T-helper 22 cell (primary cell): ENCODE measurements around the gene FAM83F.

ENCODE experiments used
- DNase-seq: peaks from one replicate; pipeline ENCODE4 v3.0.0-alpha.2; 2020; ENCODE audit warnings: low read depth

FAM83F gene

GRCh38 chr22:39994566-39995392, at the start of gene FAM83F:
TSS of gene FAM83F (plus strand) at chr22:39994954. CDS start at chr22:39995043, 89 bp downstream.
- peak; percentile 9 for DNase-seq

GRCh38 chr22:39946126-39946502, 48.6 kb upstream of the FAM83F start:
- no peak for DNase-seq

- no peak for DNase-seq
Observed at GRCh38 chr22:39946503-39947219, 48.1 kb upstream of the FAM83F start.

GRCh38 chr22:39947220-39948216, 47.2 kb upstream of the FAM83F start:
- DNase-seq = no peak

GRCh38 chr22:39949964-39950737, 44.6 kb upstream of the FAM83F start:
- no peak for DNase-seq

GRCh38 chr22:39951603-39952293, 43.0 kb upstream of the FAM83F start:
- DNase-seq = peak; percentile 29

- DNase-seq = no peak
Observed at GRCh38 chr22:39952347-39952746, 42.4 kb upstream of the FAM83F start.

- no peak for DNase-seq
Observed at GRCh38 chr22:39953101-39953500, 41.7 kb upstream of the FAM83F start.

- DNase-seq = no peak
Observed at GRCh38 chr22:39954584-39955055, 40.1 kb upstream of the FAM83F start.

- no peak for DNase-seq
Observed at GRCh38 chr22:39955675-39956074, 39.1 kb upstream of the FAM83F start.

GRCh38 chr22:39956932-39957664, 37.7 kb upstream of the FAM83F start:
- DNase-seq = no peak

GRCh38 chr22:39958009-39958711, 36.6 kb upstream of the FAM83F start:
- no peak for DNase-seq

- no peak for DNase-seq
Observed at GRCh38 chr22:39958949-39959639, 35.7 kb upstream of the FAM83F start.

- peak; percentile 24 for DNase-seq
Observed at GRCh38 chr22:39959640-39960447, 34.9 kb upstream of the FAM83F start, which contains the start of gene TMA7B. TSS of gene TMA7B (plus strand) at chr22:39960397. CDS start at chr22:39964375, 3,978 bp downstream.

- DNase-seq = peak; percentile 58
Observed at GRCh38 chr22:39960791-39961746, 33.7 kb upstream of the FAM83F start.

GRCh38 chr22:39962071-39962470, 32.7 kb upstream of the FAM83F start:
- no peak for DNase-seq
